Pons (tissue), 1 donor: Measurements from ENCODE around the gene PTPN1.
"Not testable (repeated sequence)": the region's sequence is repeated elsewhere in the genome, so short reads cannot be mapped to it uniquely, and the experiment has no call there.

Experiments used
- DNase-seq: peaks from one replicate; pipeline ENCODE4 v3.0.0-alpha.2; 2016; ENCODE audit warnings: low spot score

The PTPN1 gene

GRCh38 chr20:50592282-50593004 is 82.3 kb downstream of the PTPN1 start:
- DNase-seq: no peak

DNA sequence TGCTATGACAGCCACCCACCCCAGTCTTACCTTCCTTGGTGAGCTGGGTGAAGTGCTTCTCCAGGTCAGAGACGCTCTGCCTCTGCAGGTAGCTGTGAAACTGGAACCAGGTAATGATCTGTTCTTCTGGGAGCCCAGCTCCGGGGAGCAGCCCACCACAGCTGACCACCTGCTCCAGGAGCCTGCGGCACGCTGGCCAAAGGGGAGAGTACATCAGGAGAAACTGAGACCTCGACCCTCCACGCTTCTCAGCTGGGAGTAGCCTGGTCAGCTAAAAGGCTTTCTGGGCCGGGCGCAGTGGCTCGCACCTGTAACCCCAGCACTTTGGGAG is 82.8 kb downstream of the PTPN1 start:
- no peak for DNase-seq

GRCh38 chr20:50594231-50594590 is 84.0 kb downstream of the PTPN1 start:
- DNase-seq: no peak

GRCh38 chr20:50594591-50595432 is 84.6 kb downstream of the PTPN1 start:
- no peak for DNase-seq

GRCh38 chr20:50595433-50595895 is 85.3 kb downstream of the PTPN1 start:
- DNase-seq: no peak

DNA sequence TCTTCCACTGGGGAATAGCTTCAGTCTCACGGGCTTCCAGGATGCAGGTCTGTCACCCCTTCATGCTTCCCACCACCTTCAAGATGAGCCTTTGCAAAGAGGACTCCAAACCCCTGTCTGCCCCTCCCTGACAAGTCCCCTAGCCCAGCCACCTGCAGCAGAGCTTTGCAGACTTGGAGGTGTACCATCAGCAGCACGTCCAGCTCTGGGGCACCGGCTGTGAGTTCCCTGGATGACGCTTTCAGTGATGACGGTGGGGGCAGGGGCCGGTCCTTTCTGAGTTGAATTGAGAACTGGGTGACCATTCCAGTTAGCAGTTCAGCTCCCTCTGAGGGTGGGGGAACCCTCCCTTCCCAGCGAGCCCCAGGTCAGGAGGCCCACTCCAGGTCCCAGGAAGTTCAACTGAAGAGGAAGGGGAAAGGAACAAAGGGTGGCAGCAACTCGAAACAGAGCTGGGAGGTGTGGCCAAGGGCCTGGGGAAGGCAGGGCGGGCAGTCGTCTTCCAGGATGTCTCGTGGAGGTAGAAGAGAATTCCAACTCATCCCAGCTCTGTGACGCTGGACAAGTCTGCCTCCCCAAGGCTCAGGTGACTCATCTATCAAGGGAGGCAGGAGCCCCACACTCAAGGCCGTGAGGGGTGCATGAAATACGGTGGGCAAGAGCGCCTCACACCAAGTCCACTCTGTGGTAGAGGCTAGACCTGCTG is 86.0 kb downstream of the PTPN1 start:
- DNase-seq: no peak

DNA sequence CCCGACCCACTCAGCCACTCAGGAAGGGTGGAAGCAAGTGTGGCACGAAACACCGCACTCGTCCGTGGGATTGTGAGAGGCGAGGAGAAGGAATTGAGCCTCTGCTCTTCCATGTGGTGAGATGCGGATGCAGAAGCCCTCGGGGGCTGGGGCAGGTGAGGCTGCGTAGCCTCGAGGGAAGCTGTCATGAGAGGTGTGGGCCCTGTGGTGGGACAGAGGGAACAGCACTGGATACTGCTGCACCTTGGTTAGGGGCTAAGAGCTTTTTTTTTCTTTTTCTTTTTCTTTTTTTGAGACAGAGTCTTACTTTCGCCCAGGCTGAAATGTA is 86.5 kb downstream of the PTPN1 start:
- no peak for DNase-seq

- no peak for DNase-seq
Observed at GRCh38 chr20:50597406-50597969, 87.3 kb downstream of the PTPN1 start.

DNA sequence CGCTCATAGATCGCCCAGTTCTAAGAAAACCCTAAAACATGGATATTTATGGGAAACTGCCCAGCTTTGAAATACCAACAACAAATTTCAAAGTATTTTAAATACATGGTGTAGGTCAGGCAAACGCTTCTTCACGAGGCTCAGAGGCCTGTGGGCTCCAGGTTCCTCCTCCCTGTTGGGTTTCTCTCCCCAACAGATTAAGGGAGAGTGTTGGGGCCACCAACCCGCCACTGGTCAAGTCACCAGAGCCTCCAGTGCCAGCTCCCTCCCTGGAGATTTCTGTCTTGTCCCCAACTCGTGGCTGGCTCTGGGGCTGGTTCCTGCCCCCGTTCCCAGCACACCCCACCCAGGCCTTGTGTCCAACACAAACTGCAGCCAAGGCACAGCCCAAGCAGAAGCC is 87.9 kb downstream of the PTPN1 start:
- DNase-seq: no peak

DNA sequence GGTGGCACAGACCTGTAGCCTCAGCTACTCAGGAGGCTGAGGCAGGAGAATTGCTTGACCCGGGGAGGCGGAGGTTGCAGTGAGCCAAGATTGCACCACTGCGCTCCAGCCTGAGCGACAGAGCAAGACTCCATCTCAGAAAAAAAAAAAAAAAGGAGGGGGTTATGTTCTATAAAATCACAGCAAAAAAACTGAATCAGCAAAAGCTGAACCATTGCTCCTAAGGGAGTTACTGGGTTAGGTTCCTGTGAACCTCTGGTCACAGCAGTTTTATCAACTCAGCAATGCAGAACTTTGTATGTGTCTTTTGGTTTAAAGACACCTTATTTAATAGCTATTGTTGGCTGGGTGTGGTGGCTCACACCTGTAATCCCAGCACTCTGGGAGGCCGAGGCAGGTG is 88.6 kb downstream of the PTPN1 start:
- not testable (repeated sequence) for DNase-seq

GRCh38 chr20:50600281-50600895 is 90.2 kb downstream of the PTPN1 start:
- DNase-seq: no peak

DNA sequence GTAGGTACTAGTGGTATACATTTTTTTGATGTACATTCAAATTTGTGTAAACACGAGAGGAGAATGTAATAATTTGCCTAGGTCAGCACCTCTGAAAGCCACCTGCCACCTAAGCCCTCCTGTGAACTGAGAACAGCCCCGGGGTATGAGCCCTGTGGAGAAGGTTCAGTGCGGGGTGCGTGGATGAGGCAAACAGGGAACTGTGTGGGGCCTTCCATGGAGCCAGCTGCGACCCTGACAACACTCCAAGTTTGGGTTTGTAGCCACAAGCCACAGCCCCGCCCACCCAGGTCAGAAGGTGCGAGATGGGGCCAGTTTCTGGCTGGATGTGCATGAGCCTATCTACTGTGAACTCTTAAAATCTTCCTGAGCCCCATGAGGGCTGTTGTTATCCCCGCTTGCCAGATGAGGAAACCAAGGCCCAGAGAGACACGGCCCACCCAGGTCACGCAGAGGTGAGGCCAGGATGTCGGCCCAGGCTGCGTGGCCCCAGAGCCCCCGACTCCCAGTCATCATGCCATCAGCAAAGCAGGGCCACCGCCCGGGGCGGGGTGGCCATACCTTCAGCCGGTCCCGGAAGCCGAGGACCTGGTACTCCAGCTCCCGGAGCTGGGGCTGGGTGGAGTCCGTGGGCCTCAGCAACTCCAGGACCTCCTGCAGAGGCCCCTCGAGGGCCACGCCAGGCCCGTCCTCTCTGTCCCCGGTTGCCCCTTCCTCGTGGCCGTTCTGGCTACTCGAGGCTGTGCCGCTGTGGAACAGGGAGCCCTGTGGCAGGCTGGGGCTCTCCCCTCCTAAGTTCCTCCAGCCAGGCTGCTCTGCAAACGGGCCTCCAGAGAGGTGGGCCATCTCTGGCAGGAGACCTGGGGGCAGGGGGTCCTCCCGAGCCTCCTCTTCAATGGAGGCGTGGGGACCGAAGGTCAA is 91.6 kb downstream of the PTPN1 start:
- DNase-seq: no peak

- no peak for DNase-seq
Observed at GRCh38 chr20:50602432-50603088, 92.4 kb downstream of the PTPN1 start.

DNA sequence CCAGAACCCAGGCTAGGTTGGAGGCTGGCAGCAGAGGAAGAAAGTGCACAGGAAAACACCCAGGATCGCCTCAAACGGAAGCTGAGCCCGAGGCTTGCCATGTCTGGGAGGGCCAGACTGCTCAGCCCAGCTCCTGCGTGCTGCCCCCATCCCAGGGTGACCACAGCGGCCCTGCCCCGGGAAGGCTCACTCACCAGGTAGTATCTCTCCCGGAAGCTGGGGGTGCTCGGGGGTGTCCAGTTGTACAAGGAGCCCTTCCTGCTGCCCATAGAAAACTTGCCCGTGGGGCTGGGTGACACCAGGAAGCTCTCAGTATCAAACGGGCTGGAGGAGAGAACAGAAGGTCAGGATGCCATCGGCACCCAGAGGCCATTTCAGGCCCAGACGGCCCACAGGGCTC is 94.3 kb downstream of the PTPN1 start:
- no peak for DNase-seq

- DNase-seq: no peak
Observed at GRCh38 chr20:50605136-50605535, 95.0 kb downstream of the PTPN1 start.

DNA sequence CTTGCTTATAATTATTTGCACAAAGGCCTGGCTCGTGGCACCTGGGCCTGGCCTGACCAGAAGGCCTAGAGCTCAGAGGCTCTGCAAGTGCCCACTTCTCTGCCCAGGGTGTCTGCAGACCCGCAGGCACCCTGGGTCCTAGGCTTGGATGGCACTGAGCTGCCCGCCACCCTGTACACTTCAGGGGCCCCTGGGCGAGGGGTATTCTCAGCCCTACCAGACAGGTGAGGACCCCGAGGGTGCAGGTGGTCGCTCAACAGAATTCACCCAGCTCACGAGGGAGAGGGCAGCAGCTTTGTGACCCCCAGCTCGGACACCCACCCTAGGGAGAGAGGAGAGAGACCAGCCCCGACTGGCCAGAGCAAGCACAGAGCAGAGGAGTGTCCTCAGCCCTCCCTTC is 97.3 kb downstream of the PTPN1 start:
- no peak for DNase-seq

DNA sequence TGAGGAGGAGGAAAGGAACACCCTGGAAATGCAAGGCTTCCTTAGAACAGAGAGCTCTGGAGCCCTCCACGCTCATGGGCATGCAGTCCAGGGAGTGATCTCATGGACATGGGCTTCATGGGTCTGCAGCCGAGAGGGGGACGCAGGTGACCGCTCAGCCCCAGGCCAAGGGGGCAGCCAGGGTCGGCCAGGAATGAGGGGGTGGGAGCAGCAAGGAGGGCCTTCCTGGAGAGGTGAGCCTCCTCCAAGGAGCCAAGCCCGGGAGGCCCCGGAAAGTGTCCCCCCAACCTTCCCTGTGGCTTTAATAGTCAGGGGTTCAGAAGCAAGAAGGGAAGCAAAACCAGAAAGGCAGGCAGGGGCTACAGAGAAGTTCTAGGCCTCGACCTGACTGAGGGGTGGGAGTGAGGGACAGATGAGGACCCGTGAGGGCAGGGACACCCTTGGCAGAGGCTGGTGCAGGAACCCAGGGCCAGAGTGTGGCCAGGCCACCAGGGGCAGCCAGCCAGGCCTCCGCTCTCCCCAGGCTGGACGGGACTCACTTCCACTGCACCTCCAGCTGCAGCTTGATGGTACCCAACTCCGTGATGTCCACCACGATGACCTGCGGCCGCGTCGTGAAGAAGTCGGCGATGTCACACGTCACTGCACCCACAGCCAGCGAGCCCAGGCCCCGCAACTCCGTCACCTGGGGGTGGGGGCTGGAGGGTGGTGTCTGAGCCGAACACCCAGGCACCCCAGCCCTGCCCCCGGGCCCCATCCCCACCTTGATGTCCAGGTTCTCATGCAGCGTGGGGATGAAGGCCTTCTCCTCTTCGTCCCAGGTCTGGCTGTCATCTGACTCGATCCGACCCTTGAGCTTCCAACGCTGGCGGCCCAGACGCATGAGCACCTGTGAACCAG is 97.9 kb downstream of the PTPN1 start:
- no peak for DNase-seq

- no peak for DNase-seq
Observed at GRCh38 chr20:50608750-50609104, 98.5 kb downstream of the PTPN1 start.

DNA sequence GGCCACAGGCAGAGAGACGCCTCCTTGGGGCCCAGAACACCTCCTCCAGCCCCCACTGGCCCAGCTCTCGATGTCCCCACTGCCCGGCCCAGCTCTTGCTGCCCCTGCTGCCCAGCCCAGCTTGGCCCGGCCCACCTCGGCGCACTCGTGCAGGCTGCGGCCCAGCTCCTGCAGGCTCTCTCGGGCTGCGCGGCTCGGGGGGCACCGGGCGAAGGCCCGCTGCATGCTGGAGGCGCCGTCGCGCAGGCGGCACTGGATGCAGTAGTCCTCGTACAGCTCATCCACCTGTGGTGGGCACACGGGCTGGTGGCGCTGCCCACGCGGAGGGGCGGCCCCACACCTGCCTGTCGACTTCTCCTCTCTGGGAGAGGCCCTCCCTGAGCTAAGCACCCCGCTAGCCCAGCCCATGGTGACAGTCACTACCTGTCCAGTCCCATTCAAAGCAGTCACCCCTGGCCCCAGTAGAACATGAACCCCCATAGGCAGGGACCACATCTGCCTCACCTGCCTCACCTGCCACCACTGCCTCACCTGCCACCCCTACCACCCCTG is 99.3 kb downstream of the PTPN1 start:
- no peak for DNase-seq
